ENCODE results near the gene ZNF524.

GRCh38 chr19:55581145-55581822, 18.8 kb upstream of the ZNF524 start:
- TF ChIP-seq CTCF (IDR thresholded peaks at IDR 0.05) (no peak), POLR2A (IDR thresholded peaks at IDR 0.05) (no peak), EP300 (IDR thresholded peaks at IDR 0.05) (no peak)
